Activated CD4-positive, alpha-beta memory T cell treated with anti-CD3 and anti-CD28 coated beads, Interleukin-2, amount 10 ng/mL, durations not matched to agents 7 days and 5 days (primary cell): Measurements from ENCODE around the gene HK1. TPM values are rescaled to one million over a fixed set of nuclear protein-coding genes. Genes with fewer than 3 reads are reported as not detected.
"Not testable (repeated sequence)": the region's sequence is repeated elsewhere in the genome, so short reads cannot be mapped to it uniquely, and the experiment has no call there.

Experiments used
- CTCF ChIA-PET: fragments of 350-600 bp; sonication (Branson Sonifier 250); formaldehyde crosslinking; loops from one replicate; lab custom pipeline; 2021; ENCODE audit warnings: antibody characterized with exemption, inconsistent platforms; lab: Charles Lee
- POLR2A ChIA-PET: fragments of 350-600 bp; sonication (Branson Sonifier 250); formaldehyde crosslinking; loops from one replicate; lab custom pipeline; 2021; ENCODE audit warnings: antibody characterized with exemption; lab: Charles Lee
- DNase-seq: peaks from one replicate; pipeline ENCODE4 v3.0.0-alpha.2; 2020
- H3K27ac Mint-ChIP-seq: one replicate; pipeline ENCODE4 v1.8.0; 2021; ENCODE audit warnings: mild to moderate bottlenecking, mixed read lengths
- H3K27me3 Mint-ChIP-seq: one replicate; pipeline ENCODE4 v1.8.0; 2021; ENCODE audit warnings: mixed read lengths
- H3K36me3 Mint-ChIP-seq: one replicate; pipeline ENCODE4 v1.8.0; 2021; ENCODE audit warnings: low read depth, mixed read lengths
- H3K4me1 Mint-ChIP-seq: one replicate; pipeline ENCODE4 v1.8.0; 2021; ENCODE audit warnings: mixed read lengths
- H3K4me3 Mint-ChIP-seq: one replicate; pipeline ENCODE4 v1.8.0; 2021; ENCODE audit warnings: mild to moderate bottlenecking, mixed read lengths
- H3K9me3 Mint-ChIP-seq: one replicate; pipeline ENCODE4 v1.8.0; 2021; ENCODE audit warnings: mixed read lengths
- total RNA-seq, 2 experiments: library from RNA; stranded (reverse); gene quantifications; one replicate each; pipeline ENCODE4 v1.2.3, GENCODE V29; 2021

HK1 gene
- total RNA-seq, 2 experiments from 2014 or later: 142 to 146 TPM

DNA sequence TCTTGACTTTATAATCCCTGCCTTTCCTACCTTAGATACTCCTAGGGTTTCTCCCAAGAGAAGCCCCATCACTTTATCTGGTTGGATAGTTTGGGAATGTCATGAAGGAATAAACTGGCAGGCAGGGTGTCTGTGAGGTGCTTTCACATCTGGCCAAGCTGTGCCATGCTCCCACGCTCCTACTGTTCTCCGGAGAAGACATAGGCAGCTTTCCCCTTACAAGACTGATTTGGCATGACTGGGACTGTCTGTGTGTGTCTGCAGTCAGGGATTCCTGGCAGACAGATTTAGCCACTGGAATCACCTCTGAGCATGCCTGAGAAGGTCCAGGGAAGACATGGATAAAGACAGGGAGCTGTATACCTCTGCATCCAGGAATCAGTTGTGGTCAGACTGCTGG is 45.3 kb downstream of the HK1 start:
- DNase-seq: no peak
- Mint-ChIP-seq H3K27me3 (no peaks in the 10 kb centered on the region), H3K27ac (no peak overlapping the region), H3K4me1 (peaks cover 71% of the 10 kb centered on the region), H3K36me3 (peaks cover 32% of the 10 kb centered on the region), H3K4me3 (no peak overlapping the region), H3K9me3 (no peaks in the 10 kb centered on the region)
- CTCF ChIA-PET: interaction anchor here (1.0 to 1.4 kb wide), 4 partner anchors 12 to 85 kb away, joined by 3 to 7 read pairs (median 4); no protein-coding TSS in a partner anchor
- POLR2A ChIA-PET: interaction anchor here (0.8 to 1.1 kb wide), 3 partner anchors 25 to 36 kb away, joined by 3 read pairs; no protein-coding TSS in a partner anchor

DNA sequence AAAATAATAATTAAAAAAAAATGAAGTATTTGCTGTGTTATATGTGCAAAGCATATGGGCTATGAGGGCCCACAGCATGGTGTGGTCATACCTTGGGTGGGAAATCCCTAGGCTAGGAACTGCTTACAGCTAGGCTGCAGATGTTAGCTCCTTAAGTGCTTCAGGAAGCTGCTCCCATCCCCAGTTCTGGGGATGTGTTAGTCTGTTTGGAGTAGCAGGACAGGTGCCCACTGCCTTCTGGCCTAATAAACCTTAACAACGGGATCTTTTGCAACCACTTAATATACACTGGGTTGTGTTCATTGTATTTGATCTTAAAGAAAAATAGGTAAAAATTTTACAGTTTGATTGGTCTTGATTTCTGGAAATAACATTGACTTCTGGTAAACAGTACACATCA is 46.3 kb downstream of the HK1 start:
- Mint-ChIP-seq H3K9me3 (no peaks in the 10 kb centered on the region), H3K27me3 (no peaks in the 10 kb centered on the region), H3K36me3 (peaks cover 27% of the 10 kb centered on the region), H3K4me3 (no peak overlapping the region), H3K4me1 (peaks cover 73% of the 10 kb centered on the region), H3K27ac (no peak overlapping the region)
- POLR2A ChIA-PET: no interaction called here
- DNase-seq: no peak
- CTCF ChIA-PET: interaction anchor here (1.2 to 1.4 kb wide), 2 partner anchors 12 to 86 kb away, joined by 3 to 4 read pairs; no protein-coding TSS in a partner anchor

DNA sequence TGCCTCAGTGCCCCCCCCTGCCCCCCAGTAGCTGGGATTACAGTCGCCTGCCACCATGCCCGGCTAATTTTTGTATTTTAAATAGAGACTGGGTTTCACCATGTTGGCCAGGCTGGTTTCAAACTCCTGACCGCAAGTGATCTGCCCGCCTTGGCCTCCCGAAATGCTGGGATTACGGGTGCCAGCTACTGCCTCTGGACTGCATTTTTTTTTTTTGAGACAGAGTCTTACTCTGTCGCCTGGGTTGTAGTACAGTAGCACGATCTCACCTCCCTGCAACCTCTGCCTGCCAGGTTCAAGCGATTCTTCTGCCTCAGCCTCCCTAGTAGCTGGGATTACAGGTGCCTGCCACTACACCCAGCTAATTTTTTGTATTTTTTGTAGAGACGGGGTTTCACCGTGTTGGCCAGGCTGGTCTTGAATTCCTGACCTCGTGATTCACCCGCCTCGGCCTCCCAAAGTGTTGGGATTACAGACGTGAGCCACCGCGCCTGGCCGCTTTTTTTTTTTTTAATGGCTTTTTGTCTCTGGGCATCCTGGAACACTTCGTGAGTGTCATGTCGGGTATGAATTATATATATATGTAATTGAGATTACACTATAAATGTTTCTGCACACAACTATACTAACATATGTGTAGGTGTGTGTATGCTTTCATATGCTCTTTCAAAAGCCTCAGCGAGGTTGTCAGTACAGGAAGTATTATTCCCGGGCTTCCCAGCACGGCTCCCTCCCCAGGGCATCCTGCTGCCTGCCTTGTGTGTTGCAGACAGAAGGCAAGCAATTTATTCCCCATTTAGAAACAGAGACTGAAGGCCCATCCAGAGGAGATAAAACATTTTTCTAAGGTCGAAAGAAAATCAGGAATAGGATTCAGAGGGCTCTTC is 47.6 kb downstream of the HK1 start:
- POLR2A ChIA-PET, DNase-seq, H3K27me3 Mint-ChIP-seq, H3K9me3 Mint-ChIP-seq, H3K4me3 Mint-ChIP-seq, CTCF ChIA-PET, H3K27ac Mint-ChIP-seq: not testable (repeated sequence)
- peaks cover 64% of the 10 kb centered on the region for H3K4me1 Mint-ChIP-seq
- peaks cover 30% of the 10 kb centered on the region for H3K36me3 Mint-ChIP-seq

GRCh38 chr10:69326692-69327091 is 48.4 kb downstream of the HK1 start:
- no peak for DNase-seq
- POLR2A ChIA-PET: interaction anchor here (1.1 to 2.8 kb wide), 4 partner anchors 8 to 98 kb away, joined by 3 to 28 read pairs (median 4); no protein-coding TSS in a partner anchor
- CTCF ChIA-PET: interaction anchor here (1.2 to 2.0 kb wide), 4 partner anchors 8 to 82 kb away, joined by 3 to 13 read pairs (median 5); no protein-coding TSS in a partner anchor
- Mint-ChIP-seq H3K4me1 (peaks cover 56% of the 10 kb centered on the region), H3K9me3 (no peaks in the 10 kb centered on the region), H3K36me3 (peaks cover 31% of the 10 kb centered on the region), H3K27me3 (no peaks in the 10 kb centered on the region), H3K4me3 (no peak overlapping the region), H3K27ac (no peak overlapping the region)

DNA sequence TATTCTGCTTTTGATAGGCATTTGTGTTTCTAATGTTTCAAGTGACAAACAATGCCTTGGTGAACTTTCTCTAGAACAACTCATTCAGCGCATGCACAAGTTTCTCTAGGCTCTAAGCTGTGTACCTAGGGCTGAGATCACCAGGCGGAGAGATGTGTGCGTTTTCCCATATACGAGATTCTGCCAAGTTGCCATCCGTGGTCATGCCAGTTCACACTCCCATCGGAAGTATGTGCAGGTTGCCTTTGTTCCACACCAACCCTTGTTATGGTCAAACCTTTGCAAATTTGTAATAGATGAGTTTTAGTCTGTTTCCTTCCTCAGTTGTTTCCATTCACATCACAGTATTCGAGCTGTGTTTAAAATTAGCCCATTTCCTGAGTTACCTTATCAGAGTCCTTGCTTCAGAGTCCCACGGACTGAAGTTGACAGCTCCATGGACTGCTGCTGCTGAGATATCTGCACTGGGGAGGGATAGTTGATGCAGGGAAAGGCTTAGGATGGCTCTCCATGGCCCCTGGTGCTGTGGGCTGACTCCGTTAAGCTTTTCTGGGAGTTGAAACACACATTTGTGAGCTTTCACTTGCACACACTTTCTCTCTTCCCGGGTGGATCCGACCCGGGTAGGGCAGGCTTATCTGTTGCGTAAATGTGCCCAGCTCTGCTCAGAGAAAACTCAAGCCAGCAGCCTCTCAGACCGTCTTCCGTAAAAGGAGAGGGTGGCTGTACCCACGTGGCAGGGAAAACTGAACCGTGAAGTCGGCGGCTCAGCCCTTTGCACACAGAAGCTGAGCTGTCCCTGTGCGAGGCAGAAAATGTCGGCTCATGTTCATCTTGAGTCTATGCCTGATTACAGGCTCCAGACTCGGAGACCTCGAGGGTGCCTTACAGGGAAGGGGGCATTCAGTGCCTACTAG is 49.4 kb downstream of the HK1 start:
- no peaks in the 10 kb centered on the region for H3K9me3 Mint-ChIP-seq
- peak; percentile 45 for DNase-seq
- peaks cover 35% of the 10 kb centered on the region for H3K36me3 Mint-ChIP-seq
- ChIA-PET POLR2A (interaction anchor here (0.9 to 2.8 kb wide), 7 partner anchors 9 to 372 kb away, joined by 3 to 28 read pairs (median 4); partner anchors contain the start of gene DDX21), CTCF (interaction anchor here (0.8 to 2.0 kb wide), 10 partner anchors 9 to 148 kb away, joined by 3 to 13 read pairs (median 3); partner anchors contain the start of gene SUPV3L1)
- peak overlapping the region; percentile 54 for H3K27ac Mint-ChIP-seq
- H3K4me1 Mint-ChIP-seq: peaks cover 50% of the 10 kb centered on the region
- peak overlapping the region; percentile 42 for H3K4me3 Mint-ChIP-seq
- H3K27me3 Mint-ChIP-seq: no peaks in the 10 kb centered on the region

- peak overlapping the region; percentile 42 for H3K4me3 Mint-ChIP-seq
- H3K27me3 Mint-ChIP-seq: no peaks in the 10 kb centered on the region
- no peak overlapping the region for H3K27ac Mint-ChIP-seq
- no peak for DNase-seq
- no peaks in the 10 kb centered on the region for H3K9me3 Mint-ChIP-seq
- peaks cover 37% of the 10 kb centered on the region for H3K36me3 Mint-ChIP-seq
- H3K4me1 Mint-ChIP-seq: peaks cover 52% of the 10 kb centered on the region
- ChIA-PET CTCF (interaction anchor here (0.8 to 2.0 kb wide), 6 partner anchors 9 to 148 kb away, joined by 3 to 13 read pairs (median 4); partner anchors contain the start of gene SUPV3L1), POLR2A (interaction anchor here (0.9 to 2.8 kb wide), 5 partner anchors 10 to 373 kb away, joined by 3 to 28 read pairs (median 5); partner anchors contain the start of gene DDX21)
These were observed 50.1 kb downstream of the HK1 start for GRCh38 chr10:69328380-69328735.

- Mint-ChIP-seq H3K4me1 (peaks cover 53% of the 10 kb centered on the region), H3K36me3 (peaks cover 37% of the 10 kb centered on the region)
- H3K27ac Mint-ChIP-seq, H3K27me3 Mint-ChIP-seq, H3K9me3 Mint-ChIP-seq, H3K4me3 Mint-ChIP-seq, DNase-seq: not testable (repeated sequence)
- CTCF ChIA-PET: interaction anchor here (0.8 to 2.0 kb wide), 3 partner anchors 10 to 23 kb away, joined by 3 to 13 read pairs (median 4); no protein-coding TSS in a partner anchor
- POLR2A ChIA-PET: interaction anchor here (0.9 to 2.8 kb wide), 2 partner anchors 11 to 373 kb away, joined by 3 to 28 read pairs; partner anchors contain the start of gene DDX21
These were observed 50.6 kb downstream of the HK1 start for GRCh38 chr10:69328888-69329287.

DNA sequence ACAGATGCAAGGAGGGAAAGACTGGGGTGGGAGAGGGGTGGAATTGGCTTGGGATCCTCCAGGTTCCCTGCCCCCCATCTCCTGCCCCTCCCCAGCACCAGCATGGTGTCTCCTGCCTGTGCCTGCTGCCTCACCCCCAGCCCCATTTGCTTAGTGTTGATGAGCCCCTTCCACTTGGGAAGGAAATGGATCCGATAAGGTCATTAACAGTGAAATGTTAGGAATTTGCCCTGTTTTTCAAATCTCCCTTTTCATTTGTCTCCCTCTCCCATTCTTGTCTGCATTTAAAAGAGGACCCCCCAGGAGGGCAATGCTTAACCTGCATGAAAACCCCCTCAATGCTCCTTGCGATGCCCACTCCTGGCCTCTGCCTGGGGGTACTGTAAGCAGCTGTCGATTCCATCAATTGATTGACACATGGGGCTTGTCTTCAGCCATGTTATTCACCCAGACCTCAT is 51.5 kb downstream of the HK1 start:
- no peak overlapping the region for H3K27ac Mint-ChIP-seq
- H3K4me1 Mint-ChIP-seq: peaks cover 55% of the 10 kb centered on the region

DNA sequence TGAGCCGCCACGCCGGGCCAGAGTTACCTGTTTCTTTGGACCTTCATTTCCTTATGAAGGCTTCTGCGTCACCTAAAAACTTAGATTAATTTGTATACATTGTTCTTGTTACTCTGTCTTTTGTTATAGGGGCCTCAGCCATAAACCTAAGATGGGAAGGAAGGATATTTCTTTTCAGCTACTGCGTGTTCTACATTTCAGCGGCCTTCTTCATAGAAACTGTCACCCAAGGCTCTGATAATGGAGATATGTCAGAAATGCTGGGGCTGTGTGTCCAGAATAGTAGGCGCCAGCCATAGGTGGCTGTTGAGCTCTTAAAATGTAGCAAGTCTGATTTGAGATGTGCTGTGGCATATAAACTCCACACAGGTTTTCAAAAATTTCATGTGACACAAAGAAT is 52.9 kb downstream of the HK1 start:
- H3K36me3 Mint-ChIP-seq: peaks cover 37% of the 10 kb centered on the region

More for the DNA sequence above, 51.5 kb downstream of the HK1 start:
- ChIA-PET POLR2A (interaction anchor here (1.4 kb wide), 1 partner anchor 10 kb away, joined by 3 read pairs; no protein-coding TSS in a partner anchor), CTCF (no interaction called here)
- Mint-ChIP-seq H3K4me3 (no peak overlapping the region), H3K36me3 (peaks cover 35% of the 10 kb centered on the region), H3K9me3 (no peaks in the 10 kb centered on the region), H3K27me3 (no peaks in the 10 kb centered on the region)
- no peak for DNase-seq

DNA sequence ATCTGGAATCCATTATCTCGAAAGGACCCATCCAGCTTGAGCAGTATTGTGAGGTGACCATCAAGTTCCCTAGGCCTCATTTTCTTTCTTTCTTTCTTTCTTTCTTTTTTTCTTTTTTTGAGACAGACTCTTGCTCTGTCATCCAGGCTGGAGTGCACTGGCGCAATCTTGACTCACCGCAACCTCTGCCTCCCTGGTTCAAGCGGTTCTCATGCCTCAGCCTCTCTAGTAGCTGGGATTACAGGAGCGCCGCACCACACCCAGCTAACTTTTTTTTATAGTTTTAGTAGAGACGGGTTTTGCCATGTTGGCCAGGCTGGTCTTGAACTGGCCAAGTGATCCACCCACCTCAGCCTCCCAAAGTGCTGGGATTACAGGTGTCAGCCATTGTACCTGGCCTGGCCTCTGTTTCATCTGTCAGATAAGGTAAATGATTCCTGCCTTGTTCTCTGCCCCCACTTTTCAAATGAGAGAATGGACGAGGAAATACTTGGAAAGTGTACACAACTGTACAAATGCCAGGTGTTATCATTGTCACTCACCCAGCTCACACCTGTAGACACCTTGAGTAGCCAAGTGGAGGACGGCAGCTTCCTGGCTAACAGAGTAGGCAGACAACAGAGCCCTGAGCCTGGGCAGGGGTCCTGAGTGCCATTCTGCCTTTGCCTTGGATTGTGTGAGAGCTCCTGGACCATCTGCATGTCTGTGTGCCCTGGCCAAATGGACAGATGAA is 54.1 kb downstream of the HK1 start:
- H3K36me3 Mint-ChIP-seq: peaks cover 33% of the 10 kb centered on the region
- POLR2A ChIA-PET: interaction anchor here (3.9 to 4.7 kb wide), 2 partner anchors 12 to 13 kb away, joined by 14 to 35 read pairs; no protein-coding TSS in a partner anchor
- H3K27me3 Mint-ChIP-seq: no peaks in the 10 kb centered on the region
- peaks cover 61% of the 10 kb centered on the region for H3K4me1 Mint-ChIP-seq
- CTCF ChIA-PET: no interaction called here
- no peak overlapping the region for H3K4me3 Mint-ChIP-seq
- DNase-seq: no peak
- no peak overlapping the region for H3K27ac Mint-ChIP-seq
- H3K9me3 Mint-ChIP-seq: no peaks in the 10 kb centered on the region

More for the DNA sequence above, 52.9 kb downstream of the HK1 start:
- no peaks in the 10 kb centered on the region for H3K27me3 Mint-ChIP-seq
- CTCF ChIA-PET: no interaction called here
- H3K9me3 Mint-ChIP-seq: no peaks in the 10 kb centered on the region
- POLR2A ChIA-PET: interaction anchor here (0.6 to 1.4 kb wide), 2 partner anchors 11 to 12 kb away, joined by 3 read pairs; no protein-coding TSS in a partner anchor
- H3K4me3 Mint-ChIP-seq: no peak overlapping the region
- H3K27ac Mint-ChIP-seq: no peak overlapping the region
- DNase-seq: no peak
- peaks cover 62% of the 10 kb centered on the region for H3K4me1 Mint-ChIP-seq

GRCh38 chr10:69333205-69333604 is 54.9 kb downstream of the HK1 start:
- POLR2A ChIA-PET: interaction anchor here (1.2 to 4.7 kb wide), 3 partner anchors 12 to 26 kb away, joined by 4 to 35 read pairs (median 14); no protein-coding TSS in a partner anchor
- CTCF ChIA-PET: interaction anchor here (1.0 kb wide), 1 partner anchor 15 kb away, joined by 3 read pairs; no protein-coding TSS in a partner anchor
- H3K9me3 Mint-ChIP-seq: no peaks in the 10 kb centered on the region
- H3K4me1 Mint-ChIP-seq: peaks cover 61% of the 10 kb centered on the region
- no peak overlapping the region for H3K27ac Mint-ChIP-seq
- no peaks in the 10 kb centered on the region for H3K27me3 Mint-ChIP-seq
- DNase-seq: no peak
- no peak overlapping the region for H3K4me3 Mint-ChIP-seq
- H3K36me3 Mint-ChIP-seq: peaks cover 39% of the 10 kb centered on the region
